Measurements from ENCODE around the gene SRD5A3. TPM values are rescaled to one million over a fixed set of nuclear protein-coding genes. Genes with fewer than 3 reads are reported as not detected.

SRD5A3 gene
- total and polyA plus RNA-seq, 10 donors: 2.8 to 11.1 (median 5.9) TPM

DNA sequence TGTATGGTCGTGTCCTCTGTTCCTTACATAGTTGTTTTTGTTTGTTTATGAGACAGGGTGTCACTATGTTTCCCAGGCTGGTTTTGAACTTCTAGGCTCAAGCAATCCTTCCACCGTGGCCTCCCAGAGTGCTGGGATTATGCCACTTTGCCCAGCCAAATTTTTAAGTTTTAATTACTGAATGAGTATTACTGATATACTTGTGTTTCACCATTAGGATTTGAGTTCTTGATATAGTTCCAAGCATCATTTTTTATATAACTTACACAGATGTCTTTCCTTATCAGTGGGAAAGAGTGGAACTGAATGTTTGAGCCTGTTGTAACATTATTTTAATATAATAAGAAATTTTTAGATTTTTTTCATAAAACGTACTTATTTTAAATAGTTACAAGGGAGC is 70.1 kb downstream of the SRD5A3 start:
- H3K27me3 ChIP-seq (replicated peaks in 1 of 7): no peaks in the 10 kb centered on the region
- intact Hi-C loops (cut with DNase I; ENCODE audit: low total_unique reads): no loop called here
- H3K9me3 ChIP-seq: no peaks in the 10 kb centered on the region
- no peak overlapping the region for H3K4me3 ChIP-seq
- H3K4me1 ChIP-seq: no peaks in the 10 kb centered on the region
- peaks cover 0 to 100% (median 80%) of the 10 kb centered on the region in 6 donors for H3K36me3 ChIP-seq
- 93 to 94% (median 94%) methylated on average over 3 of the region's 3 CpGs for WGBS, 5 donors
- TF ChIP-seq, protein P1, sequence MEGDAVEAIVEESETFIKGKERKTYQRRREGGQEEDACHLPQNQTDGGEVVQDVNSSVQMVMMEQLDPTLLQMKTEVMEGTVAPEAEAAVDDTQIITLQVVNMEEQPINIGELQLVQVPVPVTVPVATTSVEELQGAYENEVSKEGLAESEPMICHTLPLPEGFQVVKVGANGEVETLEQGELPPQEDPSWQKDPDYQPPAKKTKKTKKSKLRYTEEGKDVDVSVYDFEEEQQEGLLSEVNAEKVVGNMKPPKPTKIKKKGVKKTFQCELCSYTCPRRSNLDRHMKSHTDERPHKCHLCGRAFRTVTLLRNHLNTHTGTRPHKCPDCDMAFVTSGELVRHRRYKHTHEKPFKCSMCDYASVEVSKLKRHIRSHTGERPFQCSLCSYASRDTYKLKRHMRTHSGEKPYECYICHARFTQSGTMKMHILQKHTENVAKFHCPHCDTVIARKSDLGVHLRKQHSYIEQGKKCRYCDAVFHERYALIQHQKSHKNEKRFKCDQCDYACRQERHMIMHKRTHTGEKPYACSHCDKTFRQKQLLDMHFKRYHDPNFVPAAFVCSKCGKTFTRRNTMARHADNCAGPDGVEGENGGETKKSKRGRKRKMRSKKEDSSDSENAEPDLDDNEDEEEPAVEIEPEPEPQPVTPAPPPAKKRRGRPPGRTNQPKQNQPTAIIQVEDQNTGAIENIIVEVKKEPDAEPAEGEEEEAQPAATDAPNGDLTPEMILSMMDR (IDR thresholded peaks at IDR 0.05 in 8 of 11, conservative IDR thresholded peaks at IDR 0.05 in 3 of 11): no peak
- TF ChIP-seq POLR2A (IDR thresholded peaks at IDR 0.05) (no peak), POLR2AphosphoS5 (IDR thresholded peaks at IDR 0.05) (no peak)
- DNase-seq: no peak
- H3K27ac ChIP-seq: no peak overlapping the region

Small RNA genes within 50 kb of the gene (small RNA-seq; reads per million reads assigned to genes)
- gene RF00019: 0 reads per million in 4 donors

Other genes with a start within 250 kb of the SRD5A3 start
- gene KDR, start 220.6 kb upstream of the SRD5A3 start, total RNA-seq: 10 to 100 TPM in 6 of 7 donors, 1 to 10 TPM in 1; 9.5 to 25.0 (median 20.5) TPM
- gene KDR, start 220.6 kb upstream of the SRD5A3 start, polyA plus RNA-seq: 1 to 10 TPM; 1.2 to 2.9 (median 1.6) TPM
- gene TMEM165, start 49.7 kb downstream of the SRD5A3 start, total RNA-seq: 100 to 1,000 TPM in 6 of 7 donors, 10 to 100 TPM in 1; 94.8 to 193 (median 160) TPM
- 10 to 100 TPM; 54.3 to 60.3 (median 54.7) TPM for gene TMEM165, start 49.7 kb downstream of the SRD5A3 start, polyA plus RNA-seq
- gene CLOCK, start 200.7 kb downstream of the SRD5A3 start, total RNA-seq: 10 to 100 TPM; 13.8 to 29.4 (median 22.6) TPM
- gene CLOCK, start 200.7 kb downstream of the SRD5A3 start, polyA plus RNA-seq: 1 to 10 TPM; 1.9 to 5.3 (median 2.4) TPM
- not detected for gene PDCL2, start 246.0 kb downstream of the SRD5A3 start, total RNA-seq
- not detected for gene PDCL2, start 246.0 kb downstream of the SRD5A3 start, polyA plus RNA-seq

Measured in spleen (tissue), 11 donors.